ENCODE measurements around the gene APOL3.
"Not testable (repeated sequence)": the region's sequence is repeated elsewhere in the genome, so short reads cannot be mapped to it uniquely, and the experiment has no call there.

APOL3 gene

GRCh38 chr22:36160499-36160942 lies at the start of gene APOL3:
Gene APOL3, minus strand, starts transcription at chr22:36160755. Its CDS starts 11,700 bp downstream, at chr22:36149055.
- no peak for DNase-seq (ENCODE audit: low read depth)

DNA sequence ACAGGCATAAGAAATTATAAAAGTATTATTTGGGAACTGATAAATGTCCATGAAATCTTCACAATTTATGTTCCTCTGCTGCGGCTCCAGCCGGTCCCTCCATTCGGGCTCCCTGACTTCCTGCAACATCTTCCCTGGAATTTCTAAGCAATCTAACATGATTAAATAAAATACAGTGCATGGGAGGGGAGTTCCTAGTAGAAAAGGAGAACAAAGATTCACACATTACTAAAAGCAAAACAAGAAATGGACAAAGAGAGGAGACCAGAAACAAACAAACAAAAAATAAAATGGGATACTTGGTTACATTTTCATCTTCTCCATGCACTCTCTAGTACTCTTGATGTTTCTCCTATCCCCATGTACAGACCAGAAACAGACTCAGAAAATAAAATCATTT lies 49.7 kb upstream of the APOL3 start:
- no peak for DNase-seq (ENCODE audit: low read depth)

GRCh38 chr22:36209488-36209908 lies 48.9 kb upstream of the APOL3 start:
- not testable (repeated sequence) for DNase-seq (ENCODE audit: low read depth)

DNA sequence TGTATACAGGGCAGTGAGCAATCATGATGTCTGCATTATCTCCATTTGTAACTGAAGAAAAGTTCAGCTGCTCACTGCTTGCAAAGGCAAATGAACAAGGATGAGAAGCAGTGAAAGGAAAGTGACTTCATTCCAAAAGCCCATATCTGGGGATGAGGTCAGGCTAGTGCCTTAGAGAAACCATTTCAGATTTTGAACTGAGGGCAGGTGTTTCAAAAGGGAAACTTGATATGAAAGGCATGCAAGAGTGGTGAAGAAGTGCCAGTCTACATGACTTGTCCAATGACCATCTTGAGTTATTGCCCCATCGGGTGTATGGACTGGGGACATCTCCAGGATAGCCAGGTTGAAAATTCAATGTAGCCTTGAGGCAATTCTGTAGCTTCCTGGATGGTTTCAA lies 48.4 kb upstream of the APOL3 start:
- no peak for DNase-seq (ENCODE audit: low read depth)

GRCh38 chr22:36208162-36208765 lies 47.7 kb upstream of the APOL3 start:
- DNase-seq (ENCODE audit: low read depth): no peak

GRCh38 chr22:36206255-36206654 lies 45.7 kb upstream of the APOL3 start:
- DNase-seq (ENCODE audit: low read depth): no peak

- not testable (repeated sequence) for DNase-seq (ENCODE audit: low read depth)
Observed at GRCh38 chr22:36205573-36205972, 45.0 kb upstream of the APOL3 start.

GRCh38 chr22:36204632-36205015 lies 44.1 kb upstream of the APOL3 start:
- no peak for DNase-seq (ENCODE audit: low read depth)

DNA sequence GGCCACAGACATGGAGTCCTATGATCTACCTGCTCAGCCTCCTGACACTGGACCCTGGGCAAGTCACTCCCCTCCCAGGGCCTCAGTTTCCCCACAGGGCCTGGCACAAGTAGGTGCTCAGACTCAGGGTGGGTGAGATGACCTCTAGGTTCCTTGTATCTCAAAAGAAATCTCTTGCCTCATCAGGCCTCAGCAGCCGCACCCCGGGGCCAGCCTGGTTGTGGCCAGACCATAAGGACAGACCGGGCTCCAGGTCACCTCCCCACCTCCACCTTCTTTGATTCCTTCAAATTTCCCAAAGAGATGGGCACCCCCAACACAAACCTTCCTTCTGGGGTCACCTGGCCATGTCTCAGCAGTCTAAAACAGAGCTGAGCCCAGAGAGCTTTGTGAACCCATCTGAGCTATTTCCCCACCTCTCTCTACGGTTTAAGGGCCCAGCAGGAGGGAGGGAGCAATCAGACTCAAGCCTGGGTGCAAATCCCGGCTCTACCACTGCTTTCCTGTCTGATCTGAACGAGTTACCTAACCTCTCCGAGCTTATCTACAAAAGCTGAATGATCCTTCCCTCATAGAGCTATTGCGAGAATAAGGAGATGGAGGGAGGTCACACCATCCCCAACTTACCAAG lies 43.6 kb upstream of the APOL3 start:
- DNase-seq (ENCODE audit: low read depth): no peak

DNA sequence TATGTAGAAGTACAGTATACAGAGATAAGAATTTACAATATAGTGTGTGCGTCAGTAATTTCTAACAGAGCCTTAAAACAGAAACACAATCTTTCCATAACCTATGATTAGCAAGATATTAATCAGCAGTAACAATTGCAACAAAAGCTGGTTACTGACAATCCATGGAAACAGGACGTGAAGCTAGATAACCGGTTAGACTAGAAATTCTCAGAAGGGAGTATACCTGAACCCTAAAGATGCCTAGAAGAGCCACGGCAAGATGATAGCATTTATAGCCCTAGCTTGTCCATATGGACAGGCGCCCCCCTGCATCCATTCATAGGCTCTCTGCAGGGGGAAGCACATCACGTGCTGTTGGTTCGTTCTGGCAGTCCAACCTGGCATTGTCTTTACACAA lies 42.9 kb upstream of the APOL3 start:
- not testable (repeated sequence) for DNase-seq (ENCODE audit: low read depth)

- DNase-seq (ENCODE audit: low read depth): not testable (repeated sequence)
Observed at GRCh38 chr22:36202906-36203305, 42.4 kb upstream of the APOL3 start.

DNA sequence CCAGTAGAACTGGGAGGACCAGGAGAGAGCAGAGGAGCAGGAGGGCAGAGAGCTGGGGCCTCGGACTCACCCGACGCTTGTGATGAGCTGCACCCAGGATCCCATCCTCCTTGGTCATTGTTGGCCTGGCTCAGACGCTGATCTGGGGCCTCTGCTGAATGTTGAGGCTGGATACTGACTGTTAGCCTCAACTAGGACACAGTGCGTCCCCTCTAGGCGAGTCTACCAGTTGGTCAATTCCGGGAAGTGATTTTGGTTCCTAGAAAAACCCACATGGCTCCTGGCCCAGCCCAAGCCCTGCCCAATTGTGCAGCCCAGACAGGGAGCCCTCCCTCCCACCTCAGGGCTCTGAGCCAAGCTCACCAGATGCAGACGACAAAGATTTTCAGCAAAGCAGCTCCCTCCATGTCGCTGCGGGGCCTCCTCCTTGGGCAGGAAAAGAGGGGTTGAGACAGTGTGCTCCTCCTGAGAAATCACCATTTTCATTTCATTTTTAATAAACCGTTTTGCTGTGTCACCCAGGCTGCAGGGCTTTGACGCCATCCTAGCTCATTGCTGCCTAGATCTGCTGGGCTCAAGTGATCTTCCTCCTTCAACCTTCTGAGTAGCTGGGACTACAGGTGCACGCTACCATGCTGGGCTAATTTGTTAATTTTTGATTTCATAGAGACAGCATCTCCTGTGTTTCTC lies 41.2 kb upstream of the APOL3 start, which contains the start of gene APOL4:
APOL4 (minus strand) TSS at position 180 of the 690 bp plus-strand sequence; CDS start at position 105, 75 bp downstream.
- DNase-seq (ENCODE audit: low read depth): no peak

DNA sequence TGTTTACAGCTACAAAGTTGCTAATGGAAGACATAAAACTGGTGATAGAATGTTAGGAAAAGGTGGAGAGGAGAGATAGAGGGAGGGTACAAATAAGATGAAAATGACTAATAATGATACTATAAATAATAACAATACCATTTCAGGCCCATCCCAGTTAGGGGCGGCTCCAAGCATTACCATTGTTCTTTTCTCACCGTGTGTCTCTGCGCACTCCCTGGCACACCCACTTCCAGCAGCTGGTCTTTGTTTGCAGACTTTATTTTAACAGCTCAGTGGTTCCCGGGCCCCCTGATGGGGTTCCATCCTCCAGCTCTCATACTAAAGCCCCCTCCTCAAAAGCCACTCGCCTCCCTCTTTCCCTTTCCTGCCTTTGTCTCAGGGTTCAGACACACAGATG lies 40.5 kb upstream of the APOL3 start:
- not testable (repeated sequence) for DNase-seq (ENCODE audit: low read depth)

DNA sequence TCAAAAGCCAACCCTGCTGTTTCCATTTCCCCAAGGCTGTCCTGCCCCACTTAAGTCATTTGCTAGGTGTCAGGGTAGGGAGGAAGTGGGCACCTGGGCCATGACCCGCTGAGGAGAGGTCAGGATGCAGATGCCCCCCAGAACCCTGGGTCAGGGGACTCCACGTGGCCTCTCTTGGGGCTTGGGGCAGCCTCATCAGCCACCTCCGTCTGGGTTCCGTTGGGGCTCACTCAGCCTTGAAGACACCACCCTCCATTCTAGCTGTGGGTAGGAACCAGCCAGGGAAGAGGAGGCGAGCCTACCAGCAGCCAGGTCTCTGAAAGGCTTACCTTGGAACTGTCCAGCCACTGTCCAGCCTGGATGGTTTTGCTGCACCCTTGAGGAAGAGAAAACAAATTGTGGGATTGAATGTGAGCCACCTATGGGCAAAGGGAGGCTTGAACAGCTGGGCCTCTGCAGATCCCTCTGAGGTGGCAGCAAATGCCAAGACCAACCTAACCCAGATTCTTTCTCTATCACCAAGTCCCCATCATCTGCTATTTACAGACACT lies 38.5 kb upstream of the APOL3 start:
- DNase-seq (ENCODE audit: low read depth): no peak

- no peak for DNase-seq (ENCODE audit: low read depth)
Observed at GRCh38 chr22:36198536-36198935, 38.0 kb upstream of the APOL3 start.

DNA sequence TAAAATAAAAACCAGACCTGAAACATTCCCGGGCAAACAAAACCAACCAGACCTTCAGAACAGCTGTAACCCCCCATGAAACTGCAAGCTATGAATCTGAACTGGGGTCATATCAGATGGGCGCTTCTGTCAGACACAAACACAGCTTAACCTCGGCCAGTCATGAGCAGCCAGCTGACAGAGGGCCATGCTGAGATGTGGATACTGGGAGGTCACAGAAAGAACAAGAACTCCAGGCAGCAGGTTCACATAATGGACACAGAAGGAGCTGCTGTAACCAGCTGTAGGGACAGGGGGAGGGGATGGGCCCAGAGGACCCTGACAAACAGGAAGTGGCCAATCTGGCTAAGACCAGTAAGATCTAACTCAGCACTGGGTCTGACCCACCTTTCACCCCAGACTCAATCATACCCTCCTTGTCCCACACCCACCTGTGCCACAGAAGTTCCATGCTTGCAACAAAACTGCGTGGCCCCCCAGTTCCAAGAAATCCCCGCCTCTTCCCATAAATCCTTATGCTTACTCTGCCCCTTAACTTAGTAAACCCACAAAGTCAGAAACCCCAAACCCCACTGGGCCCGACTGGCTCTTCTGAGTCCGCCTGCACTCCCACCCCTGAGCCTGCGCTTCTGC lies 37.1 kb upstream of the APOL3 start:
- no peak for DNase-seq (ENCODE audit: low read depth)

GRCh38 chr22:36197065-36197440 lies 36.5 kb upstream of the APOL3 start:
- no peak for DNase-seq (ENCODE audit: low read depth)

- no peak for DNase-seq (ENCODE audit: low read depth)
Observed at GRCh38 chr22:36196254-36197064, 35.9 kb upstream of the APOL3 start.

- no peak for DNase-seq (ENCODE audit: low read depth)
Observed at GRCh38 chr22:36194971-36195370, 34.4 kb upstream of the APOL3 start.

DNA sequence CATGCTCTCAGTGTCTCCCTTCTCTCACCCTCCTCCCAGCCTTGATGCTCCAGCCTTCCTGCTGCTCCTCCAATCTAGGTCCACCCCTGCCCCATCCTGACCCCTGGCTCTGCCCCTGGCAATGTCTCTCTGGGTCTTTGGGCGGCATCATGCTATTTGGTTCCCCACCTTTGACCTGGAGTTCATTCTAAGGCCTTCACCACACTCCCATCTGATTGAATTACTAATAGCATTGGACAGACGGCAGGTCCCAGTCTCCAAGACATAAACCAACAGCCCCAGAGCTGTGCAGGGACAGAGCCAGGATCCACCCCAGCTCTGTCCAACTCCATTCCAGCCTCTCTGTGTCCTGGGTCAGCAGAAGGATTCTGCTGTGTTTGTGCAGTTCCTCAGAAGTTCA lies 33.8 kb upstream of the APOL3 start:
- no peak for DNase-seq (ENCODE audit: low read depth)

- no peak for DNase-seq (ENCODE audit: low read depth)
Observed at GRCh38 chr22:36193577-36193976, 33.0 kb upstream of the APOL3 start.

DNA sequence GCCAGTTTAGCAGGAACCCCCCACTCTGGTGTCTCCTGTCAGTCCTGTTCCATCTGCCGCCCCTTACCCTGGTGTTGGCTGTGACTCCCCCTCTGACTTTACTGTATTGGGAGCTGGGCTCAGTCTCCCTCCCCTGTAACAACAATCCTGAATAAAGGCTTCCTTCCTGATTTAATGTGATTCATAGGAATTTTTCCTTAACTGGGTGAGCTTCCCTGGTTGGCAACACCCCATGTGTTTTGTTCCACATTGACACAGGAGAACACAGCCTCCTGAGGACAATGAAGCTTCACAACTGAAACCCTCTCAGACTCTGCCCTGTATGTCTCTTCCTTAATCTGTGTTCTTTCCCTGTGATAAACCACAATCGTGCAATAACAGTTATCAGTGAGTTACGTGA lies 32.6 kb upstream of the APOL3 start:
- no peak for DNase-seq (ENCODE audit: low read depth)
